NCI-H2171 (cell line): ENCODE results near the gene CFAP74.
"Not testable (repeated sequence)": the region's sequence is repeated elsewhere in the genome, so short reads cannot be mapped to it uniquely, and the experiment has no call there.

Source experiments
- DNase-seq: peaks from one replicate; lab custom pipeline; 2025; lab: John Stamatoyannopoulos, UW

Gene CFAP74

DNA sequence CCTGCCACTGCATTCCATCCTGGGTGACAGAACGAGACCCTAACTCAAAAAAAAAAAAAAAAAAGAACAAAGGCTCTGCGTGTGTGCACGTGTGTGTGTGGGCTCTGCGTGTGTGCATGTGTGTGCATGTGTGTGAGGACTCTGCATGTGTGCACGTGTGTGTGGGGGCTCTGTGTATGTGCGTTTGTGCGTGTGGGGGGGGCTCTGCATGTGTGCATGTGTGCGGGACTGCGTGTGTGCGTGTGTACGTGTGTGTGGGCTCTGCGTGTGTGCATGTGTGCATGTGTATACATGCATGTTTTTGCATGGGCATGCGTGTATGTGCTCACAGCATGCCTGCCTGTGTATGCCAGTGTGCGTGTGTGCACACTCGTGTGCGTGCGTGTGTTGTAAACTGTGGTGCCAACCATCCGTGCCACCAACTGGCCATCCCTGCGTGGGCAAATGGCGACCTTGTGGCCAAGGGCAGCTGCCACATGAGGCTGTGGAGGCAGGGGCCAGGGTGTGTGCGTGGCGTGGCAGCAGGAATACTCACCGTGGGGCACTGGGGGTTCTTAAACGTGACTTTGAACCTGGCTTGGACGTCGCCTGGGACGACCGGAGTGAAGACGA, 57.7 kb downstream of the CFAP74 start:
- no peak for DNase-seq

- peak; percentile 31 for DNase-seq
Measured at GRCh38 chr1:1943834-1944570, 59.6 kb downstream of the CFAP74 start.

GRCh38 chr1:1942753-1943656, 60.6 kb downstream of the CFAP74 start:
- no peak for DNase-seq

DNA sequence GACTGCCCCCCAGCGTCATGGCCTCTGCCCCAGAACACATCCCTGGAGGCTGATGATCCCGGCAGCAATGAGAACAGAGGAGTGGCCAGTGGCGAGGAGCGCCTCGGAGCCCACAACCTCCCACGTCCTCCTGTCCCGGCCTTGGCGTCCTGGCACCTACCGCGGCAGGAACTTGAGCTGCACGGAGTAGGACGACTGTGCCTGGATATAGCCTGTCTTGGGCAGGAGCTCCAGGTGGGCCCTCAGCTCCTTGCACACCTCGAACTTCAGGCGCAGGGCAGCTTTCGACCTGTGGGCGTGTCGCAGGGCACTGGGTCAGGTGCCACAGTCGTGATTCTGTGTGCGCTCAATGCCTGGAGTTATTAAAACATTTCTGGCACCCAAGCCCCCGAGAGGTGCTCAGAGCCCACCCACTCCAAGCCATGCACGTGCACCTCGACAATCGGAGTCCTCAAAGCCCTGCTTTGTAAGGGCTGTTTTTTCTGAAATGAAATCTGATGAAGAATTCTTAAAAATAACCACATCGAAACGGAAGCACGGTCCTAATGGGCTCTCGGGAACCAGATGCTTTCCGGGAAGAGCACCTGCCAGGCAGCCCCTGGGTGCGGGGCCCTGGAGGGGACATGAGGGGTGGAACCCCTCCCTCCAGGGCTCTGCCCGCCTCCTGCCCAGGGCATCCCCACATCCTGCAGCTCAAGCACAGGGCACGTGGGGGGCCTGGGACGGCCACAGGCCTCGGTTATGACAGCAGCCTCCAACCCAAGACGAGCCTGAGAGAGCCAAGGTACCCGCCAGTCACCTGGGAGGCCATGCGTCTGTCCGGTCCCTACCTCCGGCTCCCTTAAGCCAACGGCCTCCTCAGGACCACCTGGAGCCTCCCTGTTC, 61.5 kb downstream of the CFAP74 start:
- no peak for DNase-seq

- no peak for DNase-seq
Measured at GRCh38 chr1:1941211-1941841, 62.3 kb downstream of the CFAP74 start.

DNA sequence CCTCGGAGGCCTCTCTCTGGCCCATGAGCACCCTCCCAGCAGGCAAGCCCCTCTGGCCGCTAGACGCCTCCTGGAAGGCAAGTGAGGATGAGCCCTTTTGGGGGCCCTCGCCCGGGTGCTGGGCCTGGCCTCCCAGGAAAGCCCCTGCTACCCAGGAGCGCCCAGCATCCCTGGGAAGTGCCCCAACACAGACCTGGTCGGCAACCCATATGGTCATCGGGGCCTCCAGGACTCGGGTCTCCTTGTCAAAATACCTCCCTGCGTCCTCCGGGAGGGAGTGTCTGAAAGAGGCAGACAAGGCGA, 63.5 kb downstream of the CFAP74 start:
- DNase-seq: no peak

- no peak for DNase-seq
Measured at GRCh38 chr1:1939296-1940122, 64.1 kb downstream of the CFAP74 start.

- no peak for DNase-seq
Measured at GRCh38 chr1:1938613-1939295, 64.8 kb downstream of the CFAP74 start.

DNA sequence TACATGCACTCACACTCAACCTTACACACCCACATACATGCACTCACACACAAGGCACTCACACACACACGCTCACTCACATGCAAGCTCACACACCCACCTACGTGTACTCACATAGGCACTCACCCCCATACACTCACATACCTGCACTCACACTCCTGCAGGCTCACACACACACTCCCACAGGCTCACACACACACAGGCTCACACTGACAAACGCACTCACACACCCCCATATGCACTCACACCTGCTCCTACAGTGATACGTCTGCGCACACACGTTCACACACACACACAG, 65.4 kb downstream of the CFAP74 start:
- DNase-seq: no peak

DNA sequence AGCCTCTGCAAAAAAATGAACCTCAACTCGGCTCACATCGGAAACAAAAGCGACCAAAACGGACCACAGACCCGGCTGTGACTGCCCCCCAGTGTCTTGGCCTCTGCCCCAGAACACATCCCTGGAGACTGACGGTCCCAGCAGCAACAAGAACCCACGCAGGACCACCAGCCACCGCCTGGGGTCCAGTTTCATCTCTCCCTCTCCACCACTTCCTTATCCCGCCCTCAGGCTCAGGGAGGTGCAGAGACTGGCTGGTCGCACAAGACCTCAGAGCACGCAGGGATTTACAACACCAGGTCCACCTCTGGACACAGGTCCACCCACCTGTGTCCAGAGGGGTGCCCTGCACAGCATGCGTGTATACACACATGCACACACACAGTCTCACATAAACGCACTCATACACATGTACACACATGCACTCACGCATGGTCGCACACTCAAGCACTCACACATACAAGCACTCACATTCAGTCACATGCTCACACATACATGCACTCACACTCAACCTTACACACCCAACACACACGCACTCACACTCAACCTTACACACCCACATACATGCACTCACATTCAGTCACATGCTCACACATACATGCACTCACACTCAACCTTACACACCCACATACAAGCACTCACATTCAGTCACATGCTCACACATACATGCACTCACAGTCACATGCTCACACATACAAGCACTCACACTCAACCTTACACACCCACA, 65.9 kb downstream of the CFAP74 start:
- DNase-seq: no peak

GRCh38 chr1:1937061-1937460, 66.5 kb downstream of the CFAP74 start:
- no peak for DNase-seq

DNA sequence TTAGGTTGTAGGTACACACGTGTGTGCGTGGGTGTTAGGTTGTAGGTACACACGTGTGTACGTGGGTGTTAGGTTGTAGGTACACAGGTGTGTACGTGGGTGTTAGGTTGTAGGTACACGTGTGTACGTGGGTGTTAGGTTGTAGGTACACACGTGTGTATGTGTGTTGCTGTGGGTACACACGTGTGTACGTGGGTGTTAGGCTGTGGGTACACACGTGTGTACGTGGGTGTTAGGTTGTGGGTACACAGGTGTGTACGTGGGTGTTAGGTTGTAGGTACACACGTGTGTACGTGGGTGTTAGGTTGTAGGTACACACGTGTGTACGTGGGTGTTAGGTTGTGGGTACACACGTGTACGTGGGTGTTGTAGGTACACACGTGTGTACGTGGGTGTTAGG, 68.7 kb downstream of the CFAP74 start:
- DNase-seq: not testable (repeated sequence)

GRCh38 chr1:1929639-1930545, 73.7 kb downstream of the CFAP74 start:
- no peak for DNase-seq

DNA sequence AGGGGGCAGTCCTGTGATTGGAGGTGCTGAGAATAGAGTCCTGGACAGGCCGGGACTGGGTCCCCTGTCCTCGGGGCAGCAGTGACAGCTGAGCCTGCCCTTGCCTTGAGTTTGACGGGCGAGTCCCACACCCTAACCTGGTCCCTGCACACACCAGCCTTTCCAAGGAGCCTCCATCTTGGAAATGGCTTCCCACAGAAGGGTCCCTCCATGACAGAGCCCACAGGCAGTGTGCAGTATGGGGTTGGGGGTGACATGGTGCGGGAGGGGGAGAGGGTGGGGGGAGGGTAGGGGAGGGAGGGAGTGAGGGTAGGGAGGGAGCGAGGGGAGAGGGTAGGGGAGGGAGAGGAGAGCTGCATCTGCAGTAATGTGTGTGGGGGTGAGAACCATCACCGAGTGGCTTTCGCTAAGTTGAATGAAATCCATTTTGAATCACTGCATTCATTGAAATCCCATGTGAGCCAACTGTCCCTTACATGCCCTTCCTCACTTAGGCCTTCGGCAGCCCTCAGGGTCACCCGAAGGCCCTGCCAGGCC, 74.4 kb downstream of the CFAP74 start:
- no peak for DNase-seq

DNA sequence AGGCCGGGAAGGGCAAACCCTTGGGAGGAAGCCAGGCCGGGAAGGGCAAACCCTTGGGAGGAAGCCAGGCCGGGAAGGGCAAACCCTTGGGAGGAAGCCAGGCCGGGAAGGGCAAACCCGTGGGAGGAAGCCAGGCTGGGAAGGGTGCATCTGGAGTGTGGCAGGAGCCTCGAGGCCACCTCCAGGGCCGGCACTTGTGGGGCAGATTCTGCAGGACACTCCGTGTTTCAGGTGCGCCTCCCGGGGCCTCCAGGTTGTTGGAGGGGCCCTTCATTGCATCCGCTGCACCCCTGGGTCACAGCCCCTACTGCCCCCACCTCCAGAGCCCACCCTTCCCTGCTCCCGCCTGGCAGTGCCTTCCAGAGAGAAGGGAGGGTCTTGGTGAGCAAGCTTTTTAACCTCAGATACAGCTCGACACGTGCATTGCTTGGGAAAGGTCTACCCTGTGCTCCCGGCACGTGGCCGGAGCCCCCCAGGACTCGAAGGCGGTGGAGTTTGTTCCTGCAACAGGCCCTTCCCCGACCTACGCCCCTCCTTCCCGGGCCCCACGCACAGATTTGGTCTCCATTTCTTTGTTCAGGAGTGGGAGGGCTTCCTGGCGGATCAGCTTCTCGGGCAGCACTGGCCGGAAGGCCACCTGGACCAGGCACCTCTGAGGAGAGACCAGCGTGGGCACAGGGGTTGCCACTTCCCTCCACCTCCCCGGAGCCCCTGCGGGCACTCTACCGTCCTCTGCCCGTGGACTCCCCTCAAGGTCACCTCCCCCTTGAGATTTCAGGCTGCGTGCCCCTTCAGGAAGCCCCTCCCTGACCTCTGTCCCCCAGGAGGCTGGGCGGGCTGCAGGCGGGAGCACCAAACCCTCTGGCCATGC, 75.1 kb downstream of the CFAP74 start:
- no peak for DNase-seq

GRCh38 chr1:1927751-1928150, 75.8 kb downstream of the CFAP74 start:
- no peak for DNase-seq
